8988T (cell line): ENCODE measurements around the gene MRPS21.

Experiments used
- DNase-seq: peaks from one replicate; pipeline ENCODE4 v3.0.0; 2011

MRPS21 gene

DNA sequence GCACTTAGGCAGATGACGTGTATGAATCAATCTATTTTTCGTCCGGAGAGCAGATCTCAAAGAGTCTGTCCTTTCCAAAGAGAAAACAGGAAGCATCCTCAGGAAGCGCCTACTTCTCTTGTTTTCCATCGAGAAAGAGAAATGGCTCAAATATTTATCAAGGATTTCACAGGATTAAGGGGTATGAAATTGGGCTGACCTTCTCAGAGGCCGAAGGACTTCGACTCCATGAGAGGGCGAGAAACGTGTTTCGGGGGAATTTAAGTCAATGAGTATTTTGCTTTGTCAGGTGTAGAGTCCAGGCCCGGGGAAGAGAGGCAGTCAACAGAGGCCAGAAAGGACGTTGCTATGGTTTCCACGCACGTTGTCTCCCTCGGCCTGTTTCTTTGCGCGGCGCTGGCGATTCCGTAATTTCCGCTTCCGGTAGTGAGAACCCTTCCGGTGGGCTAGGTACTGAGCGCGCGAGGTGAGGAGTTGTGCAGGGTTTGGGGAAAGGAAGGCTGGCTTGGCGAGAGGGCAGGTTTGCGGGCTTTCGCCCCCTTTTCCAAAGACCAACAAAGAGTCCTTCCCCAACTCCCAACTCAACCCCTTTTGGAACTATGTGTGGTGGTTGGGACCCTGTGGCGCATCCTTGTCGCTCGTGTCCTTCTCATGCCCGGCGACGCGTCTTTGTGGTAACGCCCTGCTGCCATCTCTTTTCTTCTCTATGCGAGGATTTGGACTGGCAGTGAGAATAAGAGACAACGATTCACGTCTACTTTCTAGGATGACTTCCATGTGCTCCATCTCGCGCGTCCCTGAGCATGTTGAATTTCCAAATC lies at the start of gene MRPS21:
Gene MRPS21 (plus strand): TSS at position 429 of the 821 bp plus-strand sequence. CDS start 506 bp downstream, outside the sequence.
- peak; percentile 37 for DNase-seq

DNA sequence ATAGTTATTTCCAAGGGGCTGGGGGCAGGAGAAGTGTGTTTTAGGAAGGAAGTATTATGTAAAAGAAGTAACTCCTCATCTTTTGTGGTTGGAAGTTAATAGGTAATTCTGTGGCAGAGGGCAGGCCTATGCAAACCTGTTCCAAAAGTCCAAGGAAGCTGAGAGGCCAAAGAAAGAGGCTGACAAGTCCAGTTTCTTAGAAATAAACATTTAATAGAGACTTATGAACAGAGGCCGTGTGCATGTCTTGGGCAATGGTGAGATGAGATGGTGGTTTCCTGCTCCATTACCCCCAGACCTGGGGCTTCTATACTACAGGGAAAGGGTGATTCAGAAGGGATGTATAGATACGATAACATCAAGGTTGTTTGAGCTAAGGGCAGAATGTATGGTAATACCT lies 43.7 kb upstream of the MRPS21 start:
- DNase-seq = no peak

DNA sequence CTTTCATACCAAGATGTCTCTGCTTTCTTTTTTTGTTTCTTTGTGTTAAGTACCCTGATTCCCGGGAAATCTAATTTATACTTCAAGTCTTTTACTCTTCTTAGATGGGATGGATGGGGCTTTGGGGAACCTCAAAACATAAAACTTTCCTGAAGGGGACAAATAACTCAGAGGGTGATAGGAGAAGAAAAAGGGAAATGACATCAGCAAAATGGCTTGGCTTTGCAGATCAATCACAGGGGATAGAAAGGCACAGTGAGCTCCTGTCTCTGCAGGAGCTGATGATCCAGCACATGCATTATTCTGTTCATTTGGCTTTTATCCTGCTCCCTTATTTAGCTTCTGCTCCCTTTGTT lies 37.5 kb upstream of the MRPS21 start:
- no peak for DNase-seq

DNA sequence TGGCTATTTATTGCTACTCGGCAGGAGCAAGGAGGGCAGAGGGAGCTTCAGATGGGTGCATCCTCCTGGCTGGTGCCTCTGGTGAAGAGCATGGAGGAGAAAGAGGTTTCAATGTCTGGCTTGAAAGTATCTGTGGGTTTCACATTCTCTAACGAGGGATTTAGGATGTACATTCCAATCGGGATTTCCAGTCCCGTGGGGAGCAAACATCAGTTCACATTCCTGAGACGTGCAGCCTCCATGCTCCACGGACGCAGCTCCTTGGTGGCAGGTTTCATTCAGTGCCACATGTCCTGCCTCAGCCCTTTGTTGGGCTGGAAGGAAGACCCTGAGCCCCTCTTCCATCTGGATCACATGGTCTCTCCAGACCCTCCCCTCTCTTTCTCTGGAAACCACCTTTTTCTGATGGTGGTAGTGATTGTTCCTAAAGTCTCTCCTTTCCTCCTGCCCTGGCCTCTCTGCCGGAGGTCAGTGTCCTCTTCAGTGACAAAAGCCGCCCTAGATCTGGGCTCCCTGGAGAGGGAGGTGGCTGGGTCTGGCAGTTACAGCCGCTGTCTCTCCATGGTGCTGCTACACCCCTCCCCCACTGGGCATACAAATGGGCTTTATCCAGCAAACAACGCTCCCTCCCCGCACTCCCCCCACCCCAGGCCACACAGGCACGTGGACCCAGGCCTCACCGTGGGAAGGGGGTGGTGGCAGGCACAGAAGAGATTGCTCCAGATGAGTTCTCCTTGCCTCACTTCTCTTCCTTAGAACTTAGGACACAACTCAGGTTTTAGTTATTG lies 36.9 kb upstream of the MRPS21 start:
- DNase-seq = no peak

DNA sequence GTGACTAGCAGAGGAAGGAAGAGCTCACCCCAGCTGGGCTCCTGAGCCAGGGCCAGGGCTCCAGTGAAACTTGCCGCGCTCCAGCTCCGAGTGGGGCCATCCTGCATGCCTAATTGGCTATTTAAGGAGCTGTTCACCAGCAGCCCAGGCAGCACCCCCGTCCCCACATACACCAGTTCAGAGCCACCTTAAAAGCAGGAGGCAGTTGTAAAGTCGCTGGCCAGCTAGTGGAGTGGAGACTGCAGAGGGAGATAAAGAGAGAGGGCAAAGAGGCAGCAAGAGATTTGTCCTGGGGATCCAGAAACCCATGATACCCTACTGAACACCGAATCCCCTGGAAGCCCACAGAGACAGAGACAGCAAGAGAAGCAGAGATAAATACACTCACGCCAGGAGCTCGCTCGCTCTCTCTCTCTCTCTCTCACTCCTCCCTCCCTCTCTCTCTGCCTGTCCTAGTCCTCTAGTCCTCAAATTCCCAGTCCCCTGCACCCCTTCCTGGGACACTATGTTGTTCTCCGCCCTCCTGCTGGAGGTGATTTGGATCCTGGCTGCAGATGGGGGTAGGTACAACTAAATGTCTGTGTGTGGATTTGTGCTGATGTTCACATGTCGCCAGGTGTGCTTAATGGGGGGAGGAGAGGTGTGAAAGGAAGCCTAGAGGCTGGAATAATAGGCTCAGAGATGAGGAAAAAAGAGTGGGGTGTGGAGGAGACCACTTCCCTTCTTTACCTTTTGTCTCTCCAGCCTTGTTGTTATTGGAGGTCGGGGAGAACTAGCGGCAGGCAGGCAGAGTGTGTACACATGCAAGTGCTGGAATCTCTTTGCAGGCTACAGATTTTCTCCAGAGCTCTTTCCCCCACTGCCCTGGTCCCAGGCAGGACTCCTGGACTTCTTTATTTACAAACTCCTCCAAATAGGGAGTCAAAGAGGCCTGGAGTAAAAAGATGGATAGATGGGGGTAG lies 35.8 kb upstream of the MRPS21 start, which contains the start of gene CA14:
Gene CA14 (plus strand): TSS at position 151 of the 962 bp plus-strand sequence. CDS start 355 bp downstream, at position 506.
- no peak for DNase-seq

DNA sequence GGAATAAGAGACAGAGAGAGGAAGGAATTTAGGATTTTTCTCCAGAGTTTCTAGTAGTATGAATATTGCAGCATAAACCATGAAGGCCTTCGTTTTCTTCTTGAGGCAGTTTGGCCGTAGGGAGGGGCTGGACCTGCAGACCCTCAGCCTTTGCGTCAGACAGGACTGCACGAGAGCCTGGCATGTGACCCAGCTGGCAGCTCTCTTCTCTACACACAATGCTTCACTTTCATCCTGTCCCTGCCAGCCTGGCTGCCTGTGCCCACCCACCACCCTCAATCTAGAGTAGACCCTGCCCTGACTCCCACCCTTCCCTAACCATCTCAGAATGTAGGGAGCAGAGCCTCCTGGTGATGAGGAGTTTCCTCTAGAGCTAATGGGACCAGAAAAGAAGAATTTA lies 34.4 kb upstream of the MRPS21 start:
- no peak for DNase-seq

DNA sequence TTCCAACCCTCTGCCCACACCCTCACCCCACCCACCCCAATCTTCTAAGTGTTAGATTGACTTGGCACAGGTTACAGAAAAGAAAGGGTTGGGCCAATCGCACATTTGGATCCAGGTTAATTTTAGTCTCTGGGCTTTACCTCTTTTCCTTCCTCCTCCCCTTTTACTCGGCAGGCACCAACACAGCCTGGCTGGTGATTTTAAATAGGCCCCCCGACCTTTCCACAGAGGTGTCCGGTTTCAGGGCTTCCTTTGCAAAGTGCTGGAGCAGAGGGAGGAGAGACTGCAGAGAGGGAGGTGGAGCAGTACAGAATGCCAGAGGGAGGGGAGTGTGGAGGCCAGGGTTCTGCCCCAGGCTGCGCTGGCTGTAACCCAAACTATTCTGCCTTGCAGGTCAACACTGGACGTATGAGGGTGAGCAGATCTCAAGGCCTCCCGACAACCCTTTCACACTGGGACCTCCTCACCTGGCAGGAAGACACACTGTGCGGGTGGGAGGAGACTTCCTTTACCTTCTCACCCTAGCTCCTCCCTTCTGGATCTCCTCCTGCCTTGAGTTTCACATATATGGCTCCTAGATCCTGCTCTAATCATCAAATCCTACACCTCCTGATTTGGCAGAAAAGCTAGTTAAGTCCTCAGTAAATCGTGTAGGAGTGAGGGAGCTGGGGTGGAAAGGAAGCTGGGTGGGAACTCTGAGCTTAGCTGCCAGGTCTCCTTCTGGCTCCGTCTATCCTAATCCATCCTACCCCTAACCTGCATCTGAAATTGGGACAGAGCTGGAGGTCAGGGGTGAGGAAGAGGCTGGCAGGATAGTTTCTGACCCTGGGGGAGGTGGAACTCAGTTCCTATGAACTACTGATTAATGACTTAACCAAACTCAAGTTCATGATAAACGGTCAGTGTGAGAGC lies 33.6 kb upstream of the MRPS21 start:
- no peak for DNase-seq

DNA sequence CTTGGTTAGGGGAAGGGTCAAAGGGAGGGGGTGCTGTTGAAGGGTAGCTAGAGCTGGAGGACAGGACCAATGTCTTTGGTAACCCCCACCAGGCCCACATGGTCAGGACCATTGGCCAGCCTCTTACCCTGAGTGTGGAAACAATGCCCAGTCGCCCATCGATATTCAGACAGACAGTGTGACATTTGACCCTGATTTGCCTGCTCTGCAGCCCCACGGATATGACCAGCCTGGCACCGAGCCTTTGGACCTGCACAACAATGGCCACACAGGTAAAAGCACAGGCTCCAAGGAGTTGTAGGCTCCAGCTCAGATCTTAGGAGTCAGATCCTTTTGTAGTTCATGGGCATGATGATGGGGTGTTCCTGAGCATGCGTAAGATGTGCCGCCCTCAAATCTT lies 32.3 kb upstream of the MRPS21 start:
- DNase-seq = no peak

DNA sequence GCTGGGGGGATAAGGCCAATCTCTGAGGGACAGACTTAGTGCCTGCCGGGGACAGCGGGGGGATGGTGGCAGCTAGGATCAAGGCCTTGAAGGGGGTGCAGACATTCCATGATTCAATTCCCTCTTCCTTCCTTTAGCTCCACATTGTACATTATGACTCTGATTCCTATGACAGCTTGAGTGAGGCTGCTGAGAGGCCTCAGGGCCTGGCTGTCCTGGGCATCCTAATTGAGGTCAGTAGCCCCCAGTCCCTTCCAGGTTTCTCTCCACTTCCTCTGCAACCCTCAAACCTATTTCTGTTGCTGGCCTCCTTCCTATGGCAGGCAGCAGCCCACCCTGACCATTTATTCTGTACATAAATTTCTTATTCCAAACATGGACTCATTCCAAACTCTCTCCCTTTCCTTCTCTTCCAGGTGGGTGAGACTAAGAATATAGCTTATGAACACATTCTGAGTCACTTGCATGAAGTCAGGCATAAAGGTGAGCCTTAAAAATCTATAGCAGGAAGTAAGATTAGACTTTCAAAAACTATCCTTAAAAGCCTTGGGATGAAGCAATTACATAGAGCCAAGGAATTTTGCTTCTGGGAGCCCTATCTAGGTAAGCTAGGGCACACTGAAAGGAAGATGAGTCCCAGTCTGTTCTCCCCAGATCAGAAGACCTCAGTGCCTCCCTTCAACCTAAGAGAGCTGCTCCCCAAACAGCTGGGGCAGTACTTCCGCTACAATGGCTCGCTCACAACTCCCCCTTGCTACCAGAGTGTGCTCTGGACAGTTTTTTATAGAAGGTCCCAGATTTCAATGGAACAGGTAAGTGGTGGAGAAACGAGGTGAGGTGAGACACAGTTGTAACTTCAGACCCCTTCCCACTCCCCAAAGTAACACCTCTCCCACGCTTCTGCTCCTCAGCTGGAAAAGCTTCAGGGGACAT lies 31.0 kb upstream of the MRPS21 start:
- no peak for DNase-seq

DNA sequence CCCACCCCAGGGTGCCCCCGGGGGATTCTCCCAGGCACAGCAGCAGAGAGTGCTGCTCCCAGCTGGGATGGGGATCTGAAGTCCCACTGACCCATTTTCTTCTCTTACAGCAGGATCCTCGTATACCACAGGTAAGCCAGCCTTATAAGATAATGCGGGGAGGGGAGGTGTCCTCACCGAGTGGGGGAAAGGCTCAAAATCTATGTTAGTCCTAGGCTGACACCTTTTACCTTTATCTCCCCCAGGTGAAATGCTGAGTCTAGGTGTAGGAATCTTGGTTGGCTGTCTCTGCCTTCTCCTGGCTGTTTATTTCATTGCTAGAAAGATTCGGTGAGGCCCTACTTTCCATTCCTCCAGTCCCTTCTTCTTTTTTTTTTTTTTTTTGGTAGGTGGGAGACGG lies 30.1 kb upstream of the MRPS21 start:
- DNase-seq = no peak

DNA sequence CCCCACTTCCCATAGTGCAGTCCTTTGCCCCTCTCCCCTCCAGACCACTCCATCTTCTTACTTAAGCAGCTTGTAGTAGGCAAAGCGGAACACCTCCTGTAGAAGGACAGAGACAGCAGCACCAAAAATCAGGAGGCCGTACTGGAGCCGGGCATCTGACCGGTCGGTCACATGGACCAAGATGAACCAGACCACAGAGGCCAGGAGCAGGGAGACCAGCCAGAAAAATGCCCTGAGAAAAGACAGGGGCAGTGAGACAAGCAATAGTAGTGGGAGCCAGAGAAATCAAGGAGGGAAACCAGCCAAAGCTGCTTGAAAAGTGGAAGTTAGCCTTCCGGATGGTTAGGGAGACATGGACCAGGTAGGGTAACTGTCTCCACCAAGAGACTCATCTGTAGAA lies 25.8 kb upstream of the MRPS21 start:
- no peak for DNase-seq

DNA sequence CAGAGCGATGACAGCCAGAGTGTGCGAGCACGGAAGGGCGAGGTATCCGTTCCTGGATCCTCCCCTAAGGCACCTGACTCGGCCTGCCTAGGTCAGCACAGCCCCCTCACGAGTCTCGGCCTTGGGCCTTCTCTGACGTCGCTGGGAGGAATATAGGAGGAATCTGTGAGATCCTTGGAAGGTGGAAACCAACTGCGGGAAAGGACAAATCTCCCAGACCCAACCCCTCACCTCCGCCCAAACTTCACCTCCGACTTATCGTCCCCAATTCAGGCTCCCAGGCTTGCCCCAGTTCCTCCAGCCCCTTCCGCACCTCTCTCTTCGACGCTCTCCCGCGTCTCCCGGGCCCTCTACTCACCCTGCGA lies 25.3 kb upstream of the MRPS21 start:
- no peak for DNase-seq

DNA sequence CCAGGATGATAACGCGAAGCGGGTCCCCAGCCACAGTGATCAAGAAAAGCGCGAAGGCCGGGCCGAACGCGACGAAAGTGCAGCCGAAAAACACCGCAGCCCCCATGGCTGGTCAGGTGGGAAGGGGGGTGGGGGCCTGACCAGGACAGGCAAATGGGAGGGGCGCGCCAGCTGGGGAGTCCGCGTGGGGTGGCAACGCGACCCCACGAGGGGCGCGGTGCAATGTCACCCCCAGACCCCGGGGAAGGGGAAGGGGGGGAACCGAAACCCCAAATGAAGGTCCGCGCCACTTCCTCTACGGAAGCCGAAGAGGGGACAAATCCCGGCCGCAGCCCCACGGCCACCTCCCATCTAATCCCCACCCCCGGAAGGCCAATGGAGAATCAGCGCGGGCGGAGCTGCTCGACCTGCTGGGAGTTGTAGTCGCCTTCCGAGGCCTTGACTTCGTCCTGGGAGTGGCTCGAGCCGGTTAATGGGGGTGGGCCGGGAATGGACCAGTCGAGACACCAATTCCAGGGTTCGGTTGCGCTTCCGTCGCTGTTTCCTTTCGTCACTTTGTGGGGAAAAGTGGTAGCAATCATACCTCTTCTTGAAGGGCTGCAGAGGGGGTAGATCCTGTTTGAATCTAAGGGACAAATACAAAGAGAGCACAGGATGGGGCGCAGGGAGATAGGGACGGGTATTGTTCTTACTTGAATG lies 24.8 kb upstream of the MRPS21 start, which contains the start of gene APH1A:
Gene APH1A (minus strand): TSS at position 312 of the 699 bp plus-strand sequence. CDS start 206 bp downstream, at position 106.
- peak; percentile 97 for DNase-seq

DNA sequence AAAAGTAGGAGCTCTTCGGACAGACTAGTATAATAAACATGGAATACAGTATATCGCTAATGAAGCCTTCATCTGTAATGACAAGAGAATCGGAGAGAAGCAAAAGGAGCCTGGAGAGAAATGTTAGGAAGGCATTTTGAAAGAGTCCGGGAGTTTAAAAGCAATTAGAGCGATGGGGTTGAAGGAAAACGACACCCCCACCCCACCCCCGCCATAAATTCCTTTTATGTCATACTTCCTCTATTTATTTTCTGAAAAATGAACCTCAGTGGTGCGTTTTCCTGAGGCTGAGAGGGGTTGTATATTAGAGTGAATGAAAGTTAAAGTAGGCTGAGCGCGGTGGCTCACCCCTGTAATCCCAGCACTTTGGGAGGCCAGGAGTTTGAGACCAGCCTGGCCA lies 24.2 kb upstream of the MRPS21 start:
- DNase-seq = no peak

DNA sequence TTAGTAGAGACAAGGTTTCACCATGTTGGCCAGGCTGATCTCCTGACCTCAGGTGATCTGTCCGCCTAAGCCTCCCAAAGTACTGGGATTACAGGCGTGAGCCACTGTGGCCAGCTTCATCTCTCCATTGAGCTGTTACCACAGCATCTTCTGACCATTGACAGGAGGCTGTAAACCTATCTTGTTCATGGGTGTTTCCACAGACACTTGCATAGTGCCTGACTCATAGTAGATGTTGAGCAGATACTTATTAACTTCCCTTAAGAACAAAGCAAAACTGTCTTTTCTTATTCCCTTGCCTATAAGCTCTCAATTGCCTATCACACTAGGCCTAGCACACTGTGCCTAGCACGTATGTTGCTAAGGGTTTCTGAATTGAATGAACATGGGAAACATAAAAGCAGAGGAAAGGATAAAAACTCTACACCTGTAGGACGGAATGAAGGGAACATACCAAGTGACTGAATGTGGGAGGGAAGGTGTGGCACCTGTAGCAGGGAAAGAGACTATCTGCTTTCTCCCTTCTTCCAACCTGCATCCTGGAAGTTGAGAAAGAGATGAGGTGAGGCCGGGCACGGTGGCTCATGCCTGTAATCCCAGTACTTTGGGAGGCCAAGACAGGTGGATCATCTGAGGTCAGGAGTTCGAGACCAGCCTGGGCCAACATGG lies 22.2 kb upstream of the MRPS21 start:
- DNase-seq = no peak

DNA sequence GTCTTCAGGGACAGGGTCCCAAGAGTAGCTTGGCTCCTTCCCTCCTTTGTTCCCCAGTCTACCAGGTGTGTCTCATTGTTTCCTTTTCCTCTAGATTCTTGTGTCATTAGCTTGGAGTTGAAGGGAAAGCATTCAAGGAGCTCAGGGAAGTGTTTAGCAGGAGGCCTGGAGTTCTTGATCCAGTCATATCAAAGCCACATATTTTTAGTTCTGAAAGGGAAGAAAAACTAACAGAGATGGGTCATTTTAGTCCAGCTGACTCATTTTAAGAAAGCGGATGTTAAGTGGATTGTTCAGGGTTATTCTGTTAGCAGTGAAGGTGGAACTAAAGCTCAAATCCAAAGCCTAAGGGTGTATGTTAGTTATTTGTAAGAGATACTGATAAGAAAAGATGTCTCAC lies 20.4 kb upstream of the MRPS21 start:
- no peak for DNase-seq

DNA sequence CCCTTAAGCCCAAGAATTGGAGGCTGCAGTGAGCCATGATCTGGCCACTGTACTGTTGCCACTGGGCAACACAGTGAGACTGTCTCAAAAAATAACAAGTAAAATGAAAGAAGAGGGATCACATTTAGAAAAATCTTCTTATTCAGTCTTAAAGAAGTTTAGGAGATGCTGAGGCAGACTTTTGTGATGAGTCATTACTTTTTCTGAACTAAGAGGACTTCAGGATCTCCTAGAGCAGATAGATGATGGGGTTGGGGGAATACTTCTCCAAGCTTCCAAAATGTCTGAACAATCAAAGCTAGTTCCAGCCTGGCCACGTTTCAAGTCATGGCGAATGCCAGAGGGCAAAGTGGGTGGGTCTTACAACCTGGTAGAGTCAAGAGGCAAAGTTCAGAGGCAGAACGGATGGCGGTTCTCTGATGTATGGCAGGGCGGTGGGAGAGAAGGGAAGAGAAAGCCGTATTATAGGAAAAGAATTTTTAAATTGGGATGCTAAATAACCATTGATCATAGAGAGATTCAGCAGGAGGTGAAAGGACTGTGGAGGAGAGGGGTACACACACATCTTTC lies 13.4 kb upstream of the MRPS21 start:
- no peak for DNase-seq

DNA sequence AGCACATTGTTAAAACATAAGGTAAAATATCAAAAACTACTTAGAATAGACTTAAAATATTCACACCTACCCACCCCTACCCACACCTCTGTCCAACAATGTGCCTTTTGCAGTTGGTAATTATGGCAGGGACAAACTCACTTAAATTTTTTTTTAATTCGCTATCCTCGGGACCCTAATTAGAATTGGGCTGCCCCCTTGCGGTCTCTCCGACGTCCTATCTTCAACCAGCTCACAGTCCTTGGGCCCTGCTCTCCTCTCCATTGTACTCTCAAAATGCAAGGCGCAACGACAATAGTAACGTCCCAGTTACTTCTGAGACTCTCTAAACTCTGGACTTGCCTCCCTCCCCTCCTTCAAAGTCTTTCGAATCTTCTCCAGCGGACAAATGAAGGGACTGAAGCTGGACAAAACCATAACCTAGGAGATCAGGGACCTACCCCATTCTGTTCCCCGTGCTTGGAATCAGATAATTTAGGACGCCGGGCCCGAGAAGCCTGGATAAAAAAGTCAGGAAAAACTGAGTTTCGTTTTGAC lies 12.4 kb upstream of the MRPS21 start:
- DNase-seq = no peak
